ENCODE data around the gene HLA-DMB. TPM values are rescaled to one million over a fixed set of nuclear protein-coding genes. Genes with fewer than 3 reads are reported as not detected.
"Not testable (repeated sequence)": the region's sequence is repeated elsewhere in the genome, so short reads cannot be mapped to it uniquely, and the experiment has no call there.

The HLA-DMB gene
- polyA plus RNA-seq, 3 donors = 53.3 to 74.8 (median 60.1) TPM

GRCh38 chr6:32954267-32954666 lies 13.4 kb upstream of the HLA-DMB start:
- DNase-seq = peak; percentile 47

DNA sequence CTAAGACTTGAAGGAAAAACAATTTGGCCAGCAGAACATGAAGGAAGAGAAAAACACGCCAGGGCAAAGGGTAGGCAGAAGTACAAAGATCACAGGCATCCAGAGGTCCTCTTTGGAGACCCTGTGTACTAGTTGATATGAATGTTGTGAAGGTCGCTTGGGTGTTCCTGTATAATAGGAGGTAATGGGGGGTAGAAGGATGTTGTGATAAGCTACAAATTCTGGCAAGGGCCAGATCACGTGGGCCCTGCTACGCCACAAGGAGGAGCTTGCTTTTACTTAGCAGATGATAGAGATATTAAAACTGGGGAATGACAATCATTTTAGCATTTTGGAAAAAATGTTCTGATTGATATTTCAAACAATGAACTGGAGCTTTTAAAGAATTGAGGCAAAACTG lies 12.9 kb upstream of the HLA-DMB start:
- DNase-seq = no peak

DNA sequence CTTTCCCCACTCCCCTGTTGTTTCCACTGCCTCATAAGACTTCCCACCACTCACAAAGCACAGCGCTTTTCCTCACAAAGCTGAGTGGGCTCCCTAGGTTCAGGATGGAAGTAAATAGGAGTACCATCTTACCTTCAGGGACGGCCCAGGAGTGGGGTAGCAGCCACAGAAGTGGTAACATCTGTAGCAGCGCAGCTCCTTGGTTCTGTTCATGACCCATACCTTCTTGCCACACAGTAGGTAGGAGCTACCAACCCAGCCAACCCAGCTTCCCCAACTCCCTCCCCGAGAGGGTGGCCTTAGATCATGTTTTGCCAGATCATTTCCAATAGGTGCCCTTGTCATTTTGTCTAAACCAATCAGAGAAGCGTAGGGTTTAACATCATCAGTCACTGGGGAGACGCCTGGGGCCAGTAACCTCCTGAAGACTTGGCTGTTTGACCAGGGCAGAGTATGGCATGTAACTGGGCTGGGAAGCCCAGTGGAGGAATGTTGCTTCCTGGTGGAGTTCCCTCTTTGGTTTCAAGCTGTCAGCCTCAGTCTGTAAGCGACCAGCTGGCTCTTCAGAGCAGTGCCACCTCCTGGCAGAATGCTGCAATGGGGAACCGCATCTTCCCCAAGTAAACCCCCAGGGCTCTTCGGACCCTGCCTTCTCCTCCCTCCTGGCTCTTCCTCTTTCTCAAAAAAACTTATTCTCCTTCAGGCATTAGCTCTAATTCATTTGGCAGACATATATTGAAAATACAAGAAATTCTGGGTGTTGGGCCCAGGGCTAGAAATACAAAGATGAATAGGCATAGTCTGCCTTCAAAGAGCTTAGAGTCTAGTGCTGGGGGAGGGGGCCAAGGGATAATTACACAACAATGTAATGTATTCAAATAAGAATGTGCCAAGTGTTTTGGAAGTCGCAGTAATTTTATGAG lies 12.2 kb upstream of the HLA-DMB start, which contains the start of gene HLA-DMA:
TSS of gene HLA-DMA (minus strand) at position 281 of the 923 bp plus-strand sequence. CDS start at position 220, 61 bp downstream.
- peak; percentile 83 for DNase-seq

DNA sequence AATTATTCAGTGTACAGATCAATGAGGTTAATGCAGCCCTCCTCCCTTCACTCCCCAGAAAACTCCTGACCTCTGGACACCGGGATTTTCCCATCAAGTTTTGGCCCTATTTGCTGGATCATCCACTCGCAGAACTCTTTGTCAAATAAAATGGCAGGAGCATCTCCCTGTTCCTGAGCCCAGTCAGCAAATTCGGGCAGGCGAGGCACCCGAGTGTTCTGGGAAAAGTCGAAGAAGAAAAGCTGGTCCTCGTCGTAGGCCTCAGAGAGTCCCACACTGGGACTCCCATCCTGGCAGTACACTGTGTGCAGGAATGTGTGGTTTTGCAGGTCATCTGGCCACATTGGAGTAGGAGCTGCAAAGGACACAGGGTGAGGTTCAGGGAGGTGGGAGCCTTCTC lies 9.6 kb upstream of the HLA-DMB start:
- DNase-seq = no peak

GRCh38 chr6:32950010-32950409 lies 9.2 kb upstream of the HLA-DMB start:
- DNase-seq = no peak

DNA sequence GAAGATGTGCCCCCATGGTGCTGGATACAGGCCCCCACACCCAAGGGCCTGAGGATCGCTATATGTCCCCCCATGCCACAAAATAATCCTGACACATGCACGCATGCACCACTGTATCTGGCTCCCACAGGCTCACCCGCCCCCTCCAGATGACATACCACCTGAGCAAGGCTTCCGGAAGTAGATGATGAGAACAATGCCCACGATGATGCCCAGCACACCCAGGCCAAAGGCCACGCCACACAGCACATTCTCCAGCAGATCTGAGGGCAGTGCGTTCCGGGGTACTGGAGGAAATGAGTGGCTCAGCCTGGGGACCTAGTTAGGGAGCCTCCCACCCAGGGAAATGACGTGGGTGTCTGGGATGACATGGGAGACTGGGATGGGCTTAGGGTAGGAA lies 8.3 kb upstream of the HLA-DMB start:
- no peak for DNase-seq

- DNase-seq = peak; percentile 79
These were observed 7.0 kb upstream of the HLA-DMB start for GRCh38 chr6:32947552-32948465.

DNA sequence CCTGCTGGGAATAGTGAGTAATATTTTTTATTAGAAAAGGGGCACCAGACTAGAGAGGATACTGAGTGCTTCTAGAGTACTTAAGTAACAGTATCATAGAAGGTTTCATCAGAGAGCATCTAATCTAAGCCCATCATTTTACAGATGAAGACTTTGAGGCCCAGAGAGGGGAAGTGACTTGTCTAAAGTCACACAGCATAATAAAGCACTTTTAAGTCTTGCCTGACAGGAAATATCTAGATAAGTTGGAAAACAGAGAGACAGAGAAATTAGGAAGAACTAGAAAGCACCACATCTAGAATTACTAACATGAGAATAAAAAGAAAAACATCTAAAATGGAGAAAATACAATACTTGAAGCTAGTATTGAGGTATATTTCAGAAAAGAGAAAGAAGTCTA lies 6.1 kb upstream of the HLA-DMB start:
- DNase-seq = no peak

GRCh38 chr6:32945953-32946352 lies 5.1 kb upstream of the HLA-DMB start:
- DNase-seq = no peak

DNA sequence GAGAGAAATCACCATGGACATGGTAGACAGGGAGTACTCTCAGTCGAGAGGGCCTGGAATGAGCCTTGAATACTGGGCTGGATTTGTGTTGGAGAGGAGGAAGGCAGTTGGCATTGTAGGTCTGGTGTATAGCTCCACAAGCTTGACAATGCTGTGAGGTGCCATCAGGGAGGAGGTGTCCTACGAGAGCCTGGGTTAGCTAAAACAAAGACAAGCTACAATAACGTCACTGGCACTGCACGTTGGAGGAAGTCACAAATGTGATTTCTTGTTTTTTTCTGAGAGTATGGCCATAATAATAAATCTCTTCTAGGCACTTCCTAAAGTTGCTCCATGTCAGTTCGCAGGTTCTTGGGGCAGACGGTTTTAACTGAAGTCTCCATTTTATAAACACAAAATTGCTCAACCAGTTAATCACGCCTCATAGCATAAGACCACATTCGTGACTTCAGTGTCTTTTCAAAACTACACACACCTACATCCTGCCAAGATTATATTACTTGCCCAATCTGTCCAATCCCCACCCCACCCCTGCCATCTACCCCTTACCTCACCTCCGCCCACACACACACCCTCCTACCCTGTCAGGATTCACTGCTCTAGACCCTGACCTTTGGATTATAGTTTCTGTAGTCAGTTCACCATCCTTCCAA lies 4.4 kb upstream of the HLA-DMB start:
- DNase-seq = no peak

- DNase-seq = no peak
These were observed 3.2 kb upstream of the HLA-DMB start for GRCh38 chr6:32943864-32944649.

GRCh38 chr6:32942555-32943123 lies 1.8 kb upstream of the HLA-DMB start:
- DNase-seq = not testable (repeated sequence)

- peak; percentile 85 for DNase-seq
These were observed 463 bp upstream of the HLA-DMB start for GRCh38 chr6:32941214-32941768.

DNA sequence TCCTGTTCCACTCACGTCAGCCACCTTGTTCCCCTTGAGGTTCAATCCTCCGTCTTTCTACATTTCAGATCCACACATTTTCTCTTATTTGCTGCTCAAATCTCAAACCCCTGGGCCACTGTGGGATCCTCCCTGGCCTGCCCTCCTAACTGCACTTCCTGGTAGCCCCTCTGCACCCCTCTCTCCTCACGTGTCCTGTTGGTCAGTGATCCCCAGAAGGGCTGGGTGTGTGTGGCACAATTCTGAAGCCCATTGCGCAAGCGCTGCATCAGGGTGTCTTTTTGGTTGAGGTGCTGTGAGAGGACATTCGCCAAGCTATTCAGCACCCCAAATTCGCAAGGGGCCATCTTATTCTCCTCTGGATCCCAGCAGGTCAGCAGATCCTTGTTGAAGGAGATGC lies 2.3 kb downstream of the HLA-DMB start:
- DNase-seq = no peak

DNA sequence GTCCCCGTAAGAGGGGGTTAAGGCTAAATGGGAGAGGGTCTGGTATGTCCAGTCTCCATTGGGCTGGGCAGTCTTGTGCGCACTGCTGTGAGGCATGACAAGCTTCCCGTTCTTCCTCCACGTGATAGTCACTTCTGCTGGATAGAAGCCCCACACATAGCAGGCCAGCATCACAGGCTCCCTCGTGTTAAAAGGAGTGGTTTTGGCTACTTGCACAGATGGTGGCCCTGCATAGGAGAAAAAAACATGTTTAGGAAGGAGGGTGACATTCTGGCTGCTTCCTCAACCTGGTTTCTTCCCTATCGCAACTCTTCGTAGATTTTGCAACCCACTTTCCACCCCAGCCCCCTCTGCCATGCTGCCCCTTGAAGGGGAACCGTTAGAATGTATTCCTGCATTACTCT lies 3.6 kb downstream of the HLA-DMB start:
- no peak for DNase-seq

GRCh38 chr6:32936239-32937152 lies 4.3 kb downstream of the HLA-DMB start:
- DNase-seq = no peak

- DNase-seq = no peak
These were observed 5.1 kb downstream of the HLA-DMB start for GRCh38 chr6:32935551-32936238.

GRCh38 chr6:32933661-32934085 lies 7.2 kb downstream of the HLA-DMB start:
- DNase-seq = no peak
